Embryonic facial prominence (tissue), 1 donor: Measurements from ENCODE around the gene CLCA1.

ENCODE experiments used
- DNase-seq: peaks from one replicate; pipeline ENCODE4 v3.0.0-alpha.2; 2016; ENCODE audit errors: extremely low spot score

CLCA1 gene

GRCh38 chr1:86504137-86504479 is 35.4 kb downstream of the CLCA1 start:
- no peak for DNase-seq

GRCh38 chr1:86504895-86505563 is 36.3 kb downstream of the CLCA1 start:
- no peak for DNase-seq

GRCh38 chr1:86505564-86505902 is 36.8 kb downstream of the CLCA1 start:
- DNase-seq = no peak

- no peak for DNase-seq
Observed at GRCh38 chr1:86507935-86508582, 39.3 kb downstream of the CLCA1 start.

GRCh38 chr1:86508583-86508969 is 39.8 kb downstream of the CLCA1 start:
- no peak for DNase-seq

GRCh38 chr1:86515597-86515996 is 46.9 kb downstream of the CLCA1 start:
- DNase-seq = no peak

GRCh38 chr1:86516335-86516734 is 47.6 kb downstream of the CLCA1 start:
- DNase-seq = no peak

- no peak for DNase-seq
Observed at GRCh38 chr1:86517336-86517735, 48.6 kb downstream of the CLCA1 start.

GRCh38 chr1:86520789-86521521 is 52.2 kb downstream of the CLCA1 start:
- DNase-seq = no peak

- no peak for DNase-seq
Observed at GRCh38 chr1:86521522-86521891, 52.8 kb downstream of the CLCA1 start.

- no peak for DNase-seq
Observed at GRCh38 chr1:86522240-86522639, 53.5 kb downstream of the CLCA1 start.

GRCh38 chr1:86523670-86524354 is 55.1 kb downstream of the CLCA1 start:
- DNase-seq = no peak

- no peak for DNase-seq
Observed at GRCh38 chr1:86527306-86527705, 58.6 kb downstream of the CLCA1 start.

- DNase-seq = no peak
Observed at GRCh38 chr1:86530211-86530845, 61.6 kb downstream of the CLCA1 start.

GRCh38 chr1:86537928-86538695 is 69.4 kb downstream of the CLCA1 start:
- DNase-seq = no peak

GRCh38 chr1:86538775-86539174 is 70.0 kb downstream of the CLCA1 start:
- no peak for DNase-seq

- DNase-seq = no peak
Observed at GRCh38 chr1:86541859-86542258, 73.1 kb downstream of the CLCA1 start.

GRCh38 chr1:86542631-86543030 is 73.9 kb downstream of the CLCA1 start:
- no peak for DNase-seq

- no peak for DNase-seq
Observed at GRCh38 chr1:86546787-86547221, 78.1 kb downstream of the CLCA1 start, which contains the start of gene CLCA4. TSS of gene CLCA4 (plus strand) at chr1:86547078. CDS start at chr1:86547120, 42 bp downstream.

GRCh38 chr1:86548839-86549238 is 80.1 kb downstream of the CLCA1 start:
- DNase-seq = no peak
